ENCODE measurements around the gene PTPRJ.
"Not testable (repeated sequence)": the region's sequence is repeated elsewhere in the genome, so short reads cannot be mapped to it uniquely, and the experiment has no call there.

The PTPRJ gene

GRCh38 chr11:48170241-48171233 lies 190.2 kb downstream of the PTPRJ start:
- no peak for DNase-seq (ENCODE audit: low read depth)
- no peak overlapping the region for H3K4me3 ChIP-seq (ENCODE audit: low read depth, low read length)

DNA sequence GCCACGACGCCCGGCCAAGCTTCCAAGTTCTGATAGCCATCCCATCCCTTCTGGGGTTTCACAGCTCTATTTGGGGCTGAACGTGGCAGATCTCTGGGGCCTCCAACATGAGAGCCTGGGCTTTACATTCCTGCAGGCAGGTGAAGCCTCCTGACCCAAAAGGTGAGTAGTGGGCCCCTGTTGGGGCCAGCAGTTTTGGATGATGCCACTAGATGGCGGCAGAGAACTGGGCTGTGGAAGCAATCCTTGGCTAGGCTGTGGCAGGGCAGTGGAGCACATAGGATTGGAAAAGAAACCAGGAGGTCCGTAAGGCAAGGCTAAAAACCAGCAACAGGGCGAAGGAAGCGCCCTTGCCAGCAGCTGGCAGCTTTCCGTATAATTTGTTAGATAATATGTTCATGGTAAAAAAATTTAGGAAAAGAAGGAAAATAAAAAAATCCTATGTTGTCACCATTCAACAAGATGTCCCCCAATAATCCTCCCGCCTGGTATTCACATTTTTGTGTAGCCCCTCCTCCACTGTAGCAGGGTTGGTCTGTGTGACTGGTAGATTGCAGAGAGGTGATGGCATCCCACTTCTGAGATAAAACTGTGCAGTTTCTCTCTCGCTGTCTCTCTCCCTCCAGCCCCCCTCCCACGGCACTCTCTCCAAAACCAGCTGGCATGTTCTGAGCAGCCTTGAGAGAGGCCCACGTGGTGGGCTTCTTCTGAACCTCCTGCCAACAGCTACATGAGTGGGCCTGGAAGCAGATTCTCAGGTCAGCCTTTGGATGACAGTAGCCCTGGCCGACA lies 192.7 kb downstream of the PTPRJ start:
- H3K4me3 ChIP-seq (ENCODE audit: low read depth, low read length) = no peak overlapping the region
- TF ChIP-seq CTCF (IDR thresholded peaks at IDR 0.05; ENCODE audit: low read depth, low read length, missing control alignments) = peak; percentile 99
- no peak for DNase-seq (ENCODE audit: low read depth)

More at GRCh38 chr11:48170241-48171233, 190.2 kb downstream of the PTPRJ start:
- TF ChIP-seq CTCF (IDR thresholded peaks at IDR 0.05; ENCODE audit: low read depth, low read length, missing control alignments) = no peak

DNA sequence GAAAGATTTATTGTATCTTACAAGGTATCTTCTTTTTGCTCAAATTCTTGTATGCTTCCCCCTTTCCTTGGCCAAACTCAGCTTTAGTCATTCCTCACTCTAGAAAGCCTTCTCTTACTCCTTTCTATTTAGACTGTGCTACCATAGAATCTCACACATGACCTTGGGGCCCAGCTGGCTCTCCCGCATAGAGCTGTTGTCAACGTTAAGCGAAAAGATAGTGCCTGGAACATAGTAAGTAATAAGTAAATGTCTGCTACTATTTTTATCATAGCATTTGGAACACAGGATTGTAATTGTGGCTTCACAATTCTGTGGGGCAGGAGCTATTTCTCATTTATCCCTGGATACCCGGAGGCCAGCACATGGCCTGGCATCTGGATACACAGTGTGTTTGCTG lies 197.3 kb downstream of the PTPRJ start:
- TF ChIP-seq CTCF (IDR thresholded peaks at IDR 0.05; ENCODE audit: low read depth, low read length, missing control alignments) = no peak
- DNase-seq (ENCODE audit: low read depth) = no peak
- H3K4me3 ChIP-seq (ENCODE audit: low read depth, low read length) = no peak overlapping the region

DNA sequence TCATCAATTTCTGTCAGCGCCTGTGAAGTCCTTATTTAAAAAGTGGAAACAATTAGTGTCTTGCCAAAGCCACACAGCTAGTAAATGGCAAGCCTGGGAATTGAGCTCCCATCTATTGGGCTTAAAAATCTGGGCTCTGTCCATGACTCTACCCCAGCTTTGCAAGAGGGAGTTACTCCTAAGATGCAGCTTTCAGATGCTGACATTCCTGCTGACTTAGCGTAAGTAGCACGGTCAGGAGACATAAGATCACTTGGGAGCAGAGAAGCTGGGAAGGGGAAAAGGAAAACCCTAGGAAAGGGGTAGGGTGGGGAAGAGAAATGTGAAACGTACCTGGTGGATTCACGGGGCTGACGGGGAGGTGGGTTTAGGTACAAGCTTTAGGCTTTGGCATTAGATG lies 200.3 kb downstream of the PTPRJ start:
- no peak for DNase-seq (ENCODE audit: low read depth)
- no peak overlapping the region for H3K4me3 ChIP-seq (ENCODE audit: low read depth, low read length)
- no peak for TF ChIP-seq CTCF (IDR thresholded peaks at IDR 0.05; ENCODE audit: low read depth, low read length, missing control alignments)

GRCh38 chr11:48182860-48183526 lies 202.6 kb downstream of the PTPRJ start:
- H3K4me3 ChIP-seq (ENCODE audit: low read depth, low read length) = no peak overlapping the region
- no peak for DNase-seq (ENCODE audit: low read depth)
- TF ChIP-seq CTCF (IDR thresholded peaks at IDR 0.05; ENCODE audit: low read depth, low read length, missing control alignments) = no peak

- no peak overlapping the region for H3K4me3 ChIP-seq (ENCODE audit: low read depth, low read length)
- no peak for DNase-seq (ENCODE audit: low read depth)
- TF ChIP-seq CTCF (IDR thresholded peaks at IDR 0.05; ENCODE audit: low read depth, low read length, missing control alignments) = no peak
Observed at GRCh38 chr11:48184452-48184851, 204.1 kb downstream of the PTPRJ start.

DNA sequence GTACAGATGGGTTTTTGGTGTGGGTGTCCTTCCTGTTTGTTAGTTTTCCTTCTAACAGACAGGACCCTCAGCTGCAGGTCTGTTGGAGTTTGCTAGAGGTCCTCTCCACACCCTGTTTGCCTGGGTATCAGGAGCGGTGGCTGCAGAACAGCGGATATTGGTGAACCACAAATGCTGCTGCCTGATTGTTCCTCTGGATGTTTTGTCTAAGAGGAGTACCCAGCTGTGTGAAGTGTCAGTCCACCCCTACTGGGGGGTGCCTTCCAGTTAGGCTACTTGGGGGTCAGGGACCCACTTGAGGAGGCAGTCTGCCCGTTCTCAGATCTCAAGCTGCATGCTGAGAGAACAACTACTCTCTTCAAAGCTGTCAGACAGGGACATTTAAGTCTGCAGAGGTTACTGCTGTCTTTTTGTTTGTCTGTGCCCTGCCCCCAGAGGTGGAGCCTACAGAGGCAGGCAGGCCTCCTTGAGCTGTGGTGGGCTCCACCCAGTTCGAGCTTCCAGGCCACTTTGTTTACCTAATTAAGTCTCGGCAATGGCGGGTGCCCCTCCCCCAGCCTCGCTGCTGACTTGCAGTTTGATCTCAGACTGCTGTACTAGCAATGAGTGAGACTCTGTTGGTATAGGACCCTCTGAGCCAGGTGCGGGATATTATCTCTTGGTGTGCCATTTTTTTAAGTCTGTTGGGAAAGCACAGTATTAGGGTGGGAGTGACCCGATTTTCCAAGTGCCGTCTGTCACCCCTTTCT lies 210.7 kb downstream of the PTPRJ start:
- not testable (repeated sequence) for H3K4me3 ChIP-seq (ENCODE audit: low read depth, low read length); DNase-seq (ENCODE audit: low read depth)

Data from GM12864 (cell line).